Panc1 (cell line): ENCODE results near the gene VWA8.
"Not testable (repeated sequence)": the region's sequence is repeated elsewhere in the genome, so short reads cannot be mapped to it uniquely, and the experiment has no call there.

ENCODE experiments used
- CTCF ChIP-seq: fragments of 450-650 bp; IDR thresholded peaks from 2 replicates; pipeline ENCODE4 v1.5.1; 2017; ENCODE audit warnings: mild to moderate bottlenecking
- POLR2AphosphoS5 ChIP-seq: IDR thresholded peaks from 2 replicates; pipeline ENCODE4 v1.6.1; 2012; ENCODE audit warnings: mild to moderate bottlenecking, low read depth, low read length, moderate library complexity

GRCh38 chr13:41647699-41648313 lies 313.1 kb downstream of the VWA8 start:
- not testable (repeated sequence) for TF ChIP-seq POLR2AphosphoS5, CTCF
